HCT116 (cell line): ENCODE results near the gene YBEY. TPM values are rescaled to one million over a fixed set of nuclear protein-coding genes. Genes with fewer than 3 reads are reported as not detected.

ENCODE experiments used
- ATAC-seq: fragments of 200-7000 bp; cut with Tn5 transposase; 2 replicates; pipeline ENCODE4 v1.9.1; 2020; ENCODE audit warnings: mild to moderate bottlenecking, moderate library complexity
- BruUV-seq: library from RNA; stranded (reverse); fragments of 400-500 nt; replicated peaks from 2 replicates; lab custom pipeline; 2021; lab: Mats Ljungman, UMichigan
- CTCF ChIA-PET: fragments of 300-600 bp; sonication (Branson Sonifier 250); formaldehyde crosslinking; loops from one replicate; lab custom pipeline; 2021; ENCODE audit warnings: antibody characterized with exemption; lab: Charles Lee
- POLR2A ChIA-PET: fragments of 300-600, 350-600 bp; sonication (Branson Sonifier 250); formaldehyde crosslinking; loops from one replicate; lab custom pipeline; 2021; ENCODE audit warnings: antibody characterized with exemption; lab: Charles Lee
- RAD21 ChIA-PET, 2 experiments: fragments of 300-600 bp; sonication (Branson Sonifier 250); formaldehyde crosslinking; loops; one replicate each; lab custom pipeline; 2023; ENCODE audit warnings: low total read pairs in 2 of 2; ENCODE audit not compliant: uncharacterized antibody in 2 of 2, unreplicated experiment in 2 of 2, low non-redundant PET in 1 of 2; lab: Charles Lee
- DNase-seq: peaks from one replicate; pipeline ENCODE4 v3.0.0-alpha.2; 2010; ENCODE audit warnings: low read depth, low spot score
- H2AFZ ChIP-seq: fragments of 200-600 bp; shearing (Covaris generic), sonication (generic); 2 replicates; pipeline ENCODE4 v1.6.1; 2017; ENCODE audit warnings: low read depth, mixed run types, mixed read lengths, antibody characterized with exemption, low read length; ENCODE audit not compliant: poor library complexity, severe bottlenecking
- H3K27ac ChIP-seq: 2 replicates; pipeline ENCODE4 v1.5.1; 2012; ENCODE audit warnings: low read depth, low read length
- H3K27me3 ChIP-seq: fragments of 200-600 bp; sonication (generic); 2 replicates; pipeline ENCODE4 v1.6.1; 2016; ENCODE audit warnings: mixed run types, low read length, mixed read lengths; ENCODE audit not compliant: insufficient read depth
- H3K36me3 ChIP-seq, 2 experiments: fragments of 200-500 bp in 1 of 2; fragments of 200-600 bp in 1 of 2; sonication (Bioruptor generic) in 1 of 2; sonication (generic) in 1 of 2; 2 replicates each; pipeline versions ENCODE4 v1.5.1 to v1.6.1; 2014 to 2016; ENCODE audit warnings: low read length in 2 of 2, inconsistent platforms in 1 of 2, mixed read lengths in 1 of 2, mixed run types in 1 of 2; ENCODE audit not compliant: insufficient read depth in 2 of 2, control insufficient read depth in 1 of 2
- H3K4me1 ChIP-seq, 2 experiments: fragments of 200-600 bp in 1 of 2; sonication (generic) in 1 of 2; 2 replicates each; pipeline versions ENCODE4 v1.5.1 to v1.6.1; 2012 to 2017; ENCODE audit warnings: low read length in 2 of 2, inconsistent platforms in 1 of 2, mild to moderate bottlenecking in 1 of 2, mixed read lengths in 1 of 2, mixed run types in 1 of 2, moderate library complexity in 1 of 2; ENCODE audit not compliant: insufficient read depth in 2 of 2, control insufficient read depth in 1 of 2
- H3K4me2 ChIP-seq: fragments of 200-600 bp; sonication (generic); 2 replicates; pipeline ENCODE4 v1.6.1; 2017; ENCODE audit warnings: mixed run types, low read length, mixed read lengths
- H3K4me3 ChIP-seq, 2 experiments: fragments of 200-600 bp in 1 of 2; sonication (generic) in 1 of 2; replicated peaks in 1 of 2; 2 replicates each; pipeline ENCODE4 v1.5.1; 2011 to 2016; ENCODE audit warnings: low read length in 2 of 2, control low read depth in 1 of 2, low read depth in 1 of 2, mild to moderate bottlenecking in 1 of 2, mixed read lengths in 1 of 2, mixed run types in 1 of 2
- H3K79me2 ChIP-seq: fragments of 200-600 bp; sonication (generic); 2 replicates; pipeline ENCODE4 v1.6.1; 2017; ENCODE audit warnings: mild to moderate bottlenecking, mixed run types, low read length, moderate library complexity, mixed read lengths; ENCODE audit not compliant: insufficient read depth
- H3K9ac ChIP-seq: fragments of 200-600 bp; sonication (generic); 2 replicates; pipeline ENCODE4 v1.6.1; 2016; ENCODE audit warnings: low read length, mixed read lengths
- H3K9me2 ChIP-seq: fragments of 200-600 bp; sonication (generic), shearing (Covaris generic); 2 replicates; pipeline ENCODE4 v1.6.1; 2017; ENCODE audit warnings: mixed run types, mild to moderate bottlenecking, moderate library complexity; ENCODE audit not compliant: insufficient read depth
- H3K9me3 ChIP-seq, 2 experiments: fragments of 200-500 bp in 1 of 2; fragments of 200-600 bp in 1 of 2; sonication (Bioruptor generic) in 1 of 2; sonication (generic) in 1 of 2; 2 replicates each; pipeline ENCODE4 v1.6.1; 2014 to 2017; ENCODE audit warnings: low read length in 2 of 2, mixed read lengths in 2 of 2, inconsistent platforms in 1 of 2, low read depth in 1 of 2, mild to moderate bottlenecking in 1 of 2, mixed run types in 1 of 2, moderate library complexity in 1 of 2; ENCODE audit not compliant: control insufficient read depth in 1 of 2, insufficient read depth in 1 of 2
- H4K20me1 ChIP-seq: fragments of 200-600 bp; sonication (generic), shearing (Covaris generic); 2 replicates; pipeline ENCODE4 v1.6.1; 2017; ENCODE audit warnings: mixed run types, mild to moderate bottlenecking, moderate library complexity; ENCODE audit not compliant: insufficient read depth
- ATF3 ChIP-seq: IDR thresholded peaks from 2 replicates; pipeline ENCODE4 v1.6.1; 2012
- EGR1 ChIP-seq: IDR thresholded peaks from 2 replicates; pipeline ENCODE4 v1.6.1; 2012; ENCODE audit warnings: low read depth
- ELF1 ChIP-seq: IDR thresholded peaks from 2 replicates; pipeline ENCODE4 v1.6.1; 2012; ENCODE audit warnings: low read depth, borderline replicate concordance
- EZH2 ChIP-seq: fragments of 200-600 bp; sonication (generic); IDR thresholded peaks from 2 replicates; pipeline ENCODE4 v1.6.1; 2017; ENCODE audit warnings: antibody characterized with exemption, mixed run types
- EZH2phosphoT487 ChIP-seq: fragments of 200-600 bp; IDR thresholded peaks from 2 replicates; pipeline ENCODE4 v1.6.1; 2018; ENCODE audit warnings: antibody characterized with exemption, borderline replicate concordance
- POLR2A ChIP-seq: IDR thresholded peaks from 2 replicates; pipeline ENCODE4 v1.7.0; 2011; ENCODE audit warnings: borderline replicate concordance; ENCODE audit not compliant: insufficient read depth, insufficient read length; ENCODE audit errors: extremely low read depth
- SIN3A ChIP-seq: IDR thresholded peaks from 2 replicates; pipeline ENCODE4 v1.6.1; 2012; ENCODE audit warnings: low read depth
- SP1 ChIP-seq: IDR thresholded peaks from 2 replicates; pipeline ENCODE4 v1.6.1; 2012; ENCODE audit warnings: low read depth
- intact Hi-C: fragments of 100-400 bp; cut with micrococcal nuclease; formaldehyde crosslinking; loops from 2 replicates; pipeline ENCODE4 v1.10.0; 2022
- total RNA-seq: library from RNA; stranded (reverse); gene quantifications from one replicate; pipeline ENCODE4 v1.2.1, GENCODE V29; 2021; ENCODE audit not compliant: unreplicated experiment

YBEY gene
- total RNA-seq, 1 experiment from 2014 or later, result 31.5 TPM

- BruUV-seq, result no TSS peak
- no peak overlapping the region for H3K9ac ChIP-seq
- H2AFZ ChIP-seq, result no peak overlapping the region
- ChIA-PET RAD21 (no interaction called here), POLR2A (no interaction called here), CTCF (no interaction called here)
- H3K4me1 ChIP-seq, result peaks cover 15 to 25% of the 10 kb centered on the region in 2 experiments; a peak in 3 of 4 replicates
- DNase-seq (no peak), ATAC-seq (0 out of 2 replicates have a peak, but pooled peaks have one; percentile 1)
- TF ChIP-seq EZH2phosphoT487 (no peak), SP1 (no peak), POLR2A (no peak), ELF1 (no peak), EGR1 (no peak), EZH2 (no peak)
- peaks cover 21% of the 10 kb centered on the region for H3K79me2 ChIP-seq
- no peaks in the 10 kb centered on the region for H3K9me3 ChIP-seq
- H3K4me2 ChIP-seq, result peak overlapping the region; percentile 12; the same call in 1 of the 2 replicates
- no peaks in the 10 kb centered on the region for H4K20me1 ChIP-seq
- H3K27me3 ChIP-seq, result no peaks in the 10 kb centered on the region
- H3K36me3 ChIP-seq, result no peaks in the 10 kb centered on the region
- H3K27ac ChIP-seq, result no peak overlapping the region
- H3K9me2 ChIP-seq, result no peaks in the 10 kb centered on the region
- H3K4me3 ChIP-seq, result no peak overlapping the region
- intact Hi-C loops, result no loop called here
These were observed 32.3 kb downstream of the YBEY start for GRCh38 chr21:46318464-46318845.

GRCh38 chr21:46319186-46319585 is 33.0 kb downstream of the YBEY start:
- ChIA-PET CTCF (no interaction called here), POLR2A (no interaction called here), RAD21 (no interaction called here)
- Histone ChIP-seq H3K27ac (no peak overlapping the region), H3K36me3 (no peaks in the 10 kb centered on the region), H3K9ac (no peak overlapping the region), H4K20me1 (no peaks in the 10 kb centered on the region), H3K4me1 (peaks cover 15 to 28% of the 10 kb centered on the region in 2 experiments; a peak in 3 of 4 replicates), H3K4me2 (no peak overlapping the region), H3K4me3 (no peak overlapping the region), H2AFZ (no peak overlapping the region), H3K9me3 (no peaks in the 10 kb centered on the region), H3K79me2 (peaks cover 23% of the 10 kb centered on the region), H3K9me2 (no peaks in the 10 kb centered on the region), H3K27me3 (no peaks in the 10 kb centered on the region)
- ATAC-seq (no peak), DNase-seq (no peak)
- no TSS peak for BruUV-seq
- TF ChIP-seq SIN3A (no peak), ATF3 (no peak)
- intact Hi-C loops, result no loop called here
